GM18909 (cell line): ENCODE measurements around the gene ZNF142.

Experiments
- ATAC-seq: cut with Tn5 transposase; IDR thresholded peaks from one replicate; pipeline ENCODE4 v1.9.1; 2021; ENCODE audit warnings: mild to moderate bottlenecking; ENCODE audit not compliant: unreplicated experiment, poor library complexity

The ZNF142 gene

GRCh38 chr2:218658671-218659257 lies 659 bp downstream of the ZNF142 start:
- peak; percentile 37 for ATAC-seq

DNA sequence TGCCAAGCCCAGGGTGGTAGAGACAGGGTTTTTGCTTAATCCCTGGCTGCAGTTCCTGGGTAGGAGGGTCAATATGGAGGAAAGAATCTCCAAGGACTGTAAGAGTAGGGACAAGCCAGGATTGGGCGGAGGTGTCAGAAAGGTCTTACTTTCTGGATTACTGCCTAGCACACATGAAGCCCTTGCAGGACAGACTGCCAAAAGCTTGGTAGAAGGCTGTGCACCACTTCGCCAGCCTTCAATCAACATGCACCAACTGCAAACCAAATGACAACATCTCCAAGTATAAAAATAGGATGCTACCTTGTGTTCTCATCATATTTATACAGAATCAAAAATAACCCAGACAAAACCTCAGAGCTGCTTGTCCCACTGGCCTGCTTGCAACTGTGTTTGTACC lies 3.7 kb downstream of the ZNF142 start:
- no peak for ATAC-seq

GRCh38 chr2:218648787-218649100 lies 10.7 kb downstream of the ZNF142 start:
- ATAC-seq = no peak

DNA sequence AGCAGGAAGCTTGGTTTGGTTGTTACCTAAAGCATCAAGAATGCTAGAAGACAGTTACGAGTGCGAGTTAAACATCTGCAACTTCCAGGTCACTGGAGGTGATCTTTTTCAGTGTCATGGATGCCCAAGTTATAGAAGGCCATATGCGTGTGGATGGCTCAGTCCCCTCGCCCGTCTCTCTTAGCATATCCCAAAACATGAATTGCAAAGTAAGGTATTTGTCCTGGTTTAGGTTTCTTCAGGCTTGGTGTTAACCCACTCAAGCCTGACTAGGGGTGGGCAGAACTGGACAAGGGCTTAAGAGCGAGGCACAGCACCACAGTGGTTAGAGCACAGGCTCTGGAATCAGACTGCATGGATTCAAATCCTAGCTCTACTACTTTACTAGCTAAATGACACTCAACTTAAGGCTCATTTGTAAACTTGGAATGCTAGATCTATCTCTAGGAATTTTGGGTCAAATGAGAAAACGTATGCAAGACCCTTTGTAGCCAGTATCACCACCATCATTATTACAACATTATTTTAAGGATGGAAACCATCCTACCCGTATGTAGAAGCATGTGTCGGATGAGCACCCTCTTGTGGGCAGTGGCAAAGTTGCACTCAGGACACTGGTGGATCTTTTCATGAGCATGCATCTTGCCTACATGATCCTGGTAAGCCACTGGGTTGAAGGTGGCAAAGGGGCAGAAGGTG lies 11.2 kb downstream of the ZNF142 start:
- peak; percentile 41 for ATAC-seq

- peak; percentile 77 for ATAC-seq
Measured at GRCh38 chr2:218645126-218645525, 14.3 kb downstream of the ZNF142 start.

- ATAC-seq = no peak
Measured at GRCh38 chr2:218644721-218645120, 14.7 kb downstream of the ZNF142 start.

DNA sequence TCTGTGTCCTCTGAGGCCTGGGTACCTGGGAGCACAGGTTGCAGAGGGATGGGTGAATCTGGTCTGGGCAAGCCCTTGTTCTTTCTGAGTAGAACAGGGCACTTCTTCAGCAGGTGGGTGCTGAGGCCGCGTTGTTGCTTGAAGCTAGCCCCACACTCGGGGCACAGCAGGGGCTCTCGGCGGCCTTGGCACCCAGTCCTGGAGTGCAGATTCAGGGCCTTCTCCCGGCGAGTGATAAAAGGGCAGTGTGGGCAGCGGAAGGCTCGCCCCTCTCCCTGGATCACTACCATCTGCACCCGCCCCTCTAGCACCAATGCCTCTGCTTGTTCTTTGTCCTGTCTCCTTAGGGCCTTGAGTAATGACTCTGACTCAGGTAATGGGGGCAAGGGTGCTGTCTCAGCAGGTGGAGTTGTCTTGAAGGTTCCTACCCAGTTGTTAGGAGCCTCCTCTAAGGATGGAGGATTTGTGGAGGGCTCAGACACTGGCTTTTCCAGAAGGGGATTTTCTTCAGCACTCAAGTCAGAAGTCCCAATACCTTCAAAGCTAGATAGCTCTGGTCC lies 15.6 kb downstream of the ZNF142 start:
- ATAC-seq = no peak

GRCh38 chr2:218642786-218643185 lies 16.6 kb downstream of the ZNF142 start:
- no peak for ATAC-seq

DNA sequence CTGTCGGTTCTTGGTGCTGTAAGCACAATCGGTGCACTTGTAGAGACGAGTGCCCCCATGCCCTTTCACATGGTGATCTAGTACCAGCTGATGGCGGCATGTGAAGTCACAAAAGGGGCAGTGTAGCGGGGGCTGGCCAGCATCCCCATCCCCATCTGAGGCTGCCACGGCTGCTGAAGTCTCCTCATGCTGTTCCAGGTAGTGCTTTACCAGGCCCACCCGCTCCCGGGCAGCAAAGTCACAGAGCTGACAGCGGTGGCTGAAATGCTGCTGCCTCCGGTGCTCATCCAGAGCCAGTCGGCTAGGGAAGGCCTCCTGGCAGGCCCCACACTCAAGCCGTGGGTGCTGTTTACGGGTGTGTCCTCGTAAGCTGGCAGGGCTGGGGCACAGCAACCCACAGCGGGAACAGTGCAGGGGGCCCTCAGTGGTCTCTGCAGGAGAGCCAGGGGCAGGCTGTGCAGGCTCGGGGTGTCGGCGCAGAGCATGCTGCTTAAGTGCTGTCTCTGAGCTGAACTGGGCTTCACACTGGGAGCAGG lies 17.2 kb downstream of the ZNF142 start:
- ATAC-seq = no peak

GRCh38 chr2:218638372-218638771 lies 21.1 kb downstream of the ZNF142 start:
- no peak for ATAC-seq

- ATAC-seq = no peak
Measured at GRCh38 chr2:218635719-218636118, 23.7 kb downstream of the ZNF142 start.

GRCh38 chr2:218631837-218632236 lies 27.6 kb downstream of the ZNF142 start:
- ATAC-seq = no peak

GRCh38 chr2:218627939-218628338 lies 31.5 kb downstream of the ZNF142 start:
- no peak for ATAC-seq

DNA sequence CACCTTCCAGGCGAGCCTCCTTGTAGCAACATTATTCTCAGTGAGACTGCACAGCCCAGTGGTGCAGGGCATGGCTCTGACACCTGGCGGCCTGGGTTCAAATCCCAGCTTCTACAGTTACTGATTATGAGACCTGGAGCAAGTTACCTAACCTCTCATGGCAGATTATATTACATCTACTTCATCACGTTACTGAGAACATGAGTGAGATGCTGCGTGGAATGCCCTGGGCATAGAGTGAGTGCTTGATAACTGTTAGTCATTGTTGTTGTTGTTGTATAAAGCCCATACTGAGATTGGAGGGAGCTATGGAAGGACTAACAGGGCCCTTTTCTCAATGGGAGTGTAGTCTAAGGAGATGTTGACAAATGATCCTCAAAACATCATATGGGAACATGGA lies 33.1 kb downstream of the ZNF142 start:
- ATAC-seq = no peak

- ATAC-seq = no peak
Measured at GRCh38 chr2:218623366-218623705, 36.1 kb downstream of the ZNF142 start.

DNA sequence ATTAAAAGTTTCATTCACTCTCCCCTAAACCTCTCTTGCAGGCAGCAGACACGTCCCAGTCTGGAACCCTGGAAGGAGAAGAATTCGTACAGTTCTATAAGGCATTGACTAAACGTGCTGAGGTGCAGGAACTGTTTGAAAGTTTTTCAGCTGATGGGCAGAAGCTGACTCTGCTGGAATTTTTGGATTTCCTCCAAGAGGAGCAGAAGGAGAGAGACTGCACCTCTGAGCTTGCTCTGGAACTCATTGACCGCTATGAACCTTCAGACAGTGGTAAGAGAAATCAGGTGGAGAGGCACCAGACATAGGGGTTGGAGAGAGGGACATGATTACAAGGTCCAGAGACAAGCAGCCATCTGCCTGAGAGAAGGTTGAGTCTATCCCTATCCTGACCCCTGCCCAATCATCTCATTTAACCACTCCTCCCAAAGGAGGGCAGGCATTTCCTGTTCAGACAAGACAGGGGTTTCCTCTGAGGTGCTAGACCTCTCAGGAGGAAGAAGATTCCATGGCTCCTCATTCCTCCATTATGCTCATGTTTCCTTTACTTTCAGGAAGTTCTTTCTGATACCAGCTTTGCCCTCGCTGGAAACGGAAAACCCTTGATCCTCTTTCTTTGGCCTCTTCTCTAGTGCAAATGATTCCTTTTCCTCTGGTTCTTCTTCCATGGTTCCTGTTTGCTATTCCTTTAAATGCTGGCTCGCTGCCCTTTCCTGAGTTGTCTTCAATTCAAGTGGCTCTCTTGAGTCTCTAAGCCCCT lies 36.6 kb downstream of the ZNF142 start:
- ATAC-seq = no peak

DNA sequence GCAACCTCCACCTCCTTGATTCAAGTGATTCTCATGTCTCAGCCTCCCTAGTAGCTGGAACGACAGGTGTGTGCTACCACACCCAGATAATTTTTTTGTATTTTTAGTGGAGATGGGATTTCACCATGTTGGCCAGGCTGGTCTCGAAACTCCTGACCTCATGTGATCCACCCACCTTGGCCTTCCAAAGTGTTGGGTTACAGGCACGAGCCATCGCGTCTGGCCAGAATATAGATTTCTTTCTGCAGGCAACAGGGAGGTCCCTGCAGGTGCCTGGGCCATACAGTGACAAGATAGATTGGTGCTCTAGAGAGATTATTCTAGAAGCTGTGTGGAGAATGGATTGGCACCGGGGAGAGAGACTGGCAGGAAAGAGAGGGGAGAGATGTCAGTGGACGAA lies 38.4 kb downstream of the ZNF142 start:
- no peak for ATAC-seq

DNA sequence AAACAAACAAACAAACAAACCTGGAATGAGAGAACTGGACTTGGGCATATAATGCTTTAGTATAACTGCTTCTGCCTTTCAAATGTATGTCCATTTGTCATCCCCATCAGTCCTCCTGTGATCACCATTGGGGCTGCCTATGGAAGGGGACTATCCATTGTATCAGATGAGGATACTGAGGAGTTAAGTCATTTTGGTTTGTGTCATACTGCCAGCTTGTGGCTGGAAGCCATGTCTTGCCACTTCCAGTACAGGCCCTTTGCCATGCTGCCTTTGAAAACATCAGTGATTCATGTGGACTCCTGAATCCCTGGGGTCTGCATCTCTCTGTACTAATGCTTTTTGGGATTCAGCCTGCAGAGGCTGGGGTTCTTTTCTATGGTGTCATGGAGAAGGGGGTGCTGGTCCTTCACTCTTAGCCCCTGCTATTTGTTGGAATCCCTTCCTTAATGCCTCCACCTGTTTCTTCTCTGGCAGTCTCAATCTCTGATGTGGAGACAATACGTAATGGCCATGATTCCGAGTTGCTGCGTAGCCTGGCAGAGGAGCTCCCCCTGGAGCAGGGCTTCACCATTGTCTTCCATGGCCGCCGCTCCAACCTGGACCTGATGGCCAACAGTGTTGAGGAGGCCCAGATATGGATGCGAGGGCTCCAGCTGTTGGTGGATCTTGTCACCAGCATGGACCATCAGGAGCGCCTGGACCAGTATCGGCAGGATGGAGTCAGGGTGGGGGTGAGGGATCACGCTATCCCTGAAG lies 41.1 kb downstream of the ZNF142 start:
- no peak for ATAC-seq

- ATAC-seq = no peak
Measured at GRCh38 chr2:218615868-218616315, 43.5 kb downstream of the ZNF142 start.

- no peak for ATAC-seq
Measured at GRCh38 chr2:218607436-218608115, 51.8 kb downstream of the ZNF142 start, which contains the start of gene PLCD4. Gene PLCD4, plus strand, starts transcription at chr2:218607899. Its CDS starts 7,841 bp downstream, at chr2:218615740.
